HepG2 (cell line): Measurements from ENCODE around the gene PRPF38A. TPM values are rescaled to one million over a fixed set of nuclear protein-coding genes. Genes with fewer than 3 reads are reported as not detected.

Experiments used
- ARID2 ChIP-seq: sonication (generic); formaldehyde crosslinking; IDR thresholded peaks from 2 replicates; pipeline ENCODE4 v1.8.1; 2022; ENCODE audit warnings: mild to moderate bottlenecking, missing genetic modification reagents, borderline replicate concordance
- ARID5B ChIP-seq: IDR thresholded peaks from 2 replicates; pipeline ENCODE4 v1.4.0; 2020; ENCODE audit warnings: mild to moderate bottlenecking, missing genetic modification reagents
- CHD2 ChIP-seq: IDR thresholded peaks from 2 replicates; pipeline ENCODE4 v1.6.1; 2011; ENCODE audit warnings: low read depth, low read length, improper control_type of control experiment
- GZF1 ChIP-seq: sonication (generic); formaldehyde crosslinking; IDR thresholded peaks from 2 replicates; pipeline ENCODE4 v1.5.1; 2020; ENCODE audit warnings: mild to moderate bottlenecking, missing genetic modification reagents
- NFYB ChIP-seq: sonication (generic); formaldehyde crosslinking; IDR thresholded peaks from 2 replicates; pipeline ENCODE4 v1.4.0; 2020; ENCODE audit warnings: missing genetic modification reagents
- POLR2A ChIP-seq, 2 experiments: IDR thresholded peaks; 2 replicates each; pipeline ENCODE4 v1.6.1; 2011; ENCODE audit warnings: low read depth in 2 of 2, low read length in 2 of 2, mild to moderate bottlenecking in 1 of 2, moderate library complexity in 1 of 2; ENCODE audit not compliant: insufficient read depth in 1 of 2
- REPIN1 ChIP-seq: sonication (generic); formaldehyde crosslinking; IDR thresholded peaks from 2 replicates; pipeline ENCODE4 v1.8.0; 2022; ENCODE audit warnings: missing genetic modification reagents, low read depth, mild to moderate bottlenecking, borderline replicate concordance
- RNF2 ChIP-seq: fragments of 450-650 bp; conservative IDR thresholded peaks from 2 replicates; pipeline ENCODE4 v1.6.1; 2016; ENCODE audit warnings: low read depth
- SNAPC2 ChIP-seq: sonication (generic); formaldehyde crosslinking; IDR thresholded peaks from 2 replicates; pipeline ENCODE4 v1.8.1; 2022; ENCODE audit warnings: mild to moderate bottlenecking, missing genetic modification reagents
- SP4 ChIP-seq: sonication (generic); formaldehyde crosslinking; IDR thresholded peaks from 2 replicates; pipeline ENCODE4 v1.8.1; 2023; ENCODE audit warnings: mild to moderate bottlenecking, missing genetic modification reagents
- TFDP2 ChIP-seq: sonication (generic); formaldehyde crosslinking; IDR thresholded peaks from 2 replicates; pipeline ENCODE4 v1.4.0; 2020; ENCODE audit warnings: missing genetic modification reagents
- THRA ChIP-seq: sonication (generic); formaldehyde crosslinking; IDR thresholded peaks from 2 replicates; pipeline ENCODE4 v1.4.0; 2020; ENCODE audit warnings: missing genetic modification reagents, borderline replicate concordance
- TOPORS ChIP-seq: sonication (generic); formaldehyde crosslinking; IDR thresholded peaks from 2 replicates; pipeline ENCODE4 v1.8.0; 2023; ENCODE audit warnings: mild to moderate bottlenecking, missing genetic modification reagents
- XBP1 ChIP-seq: sonication (generic); formaldehyde crosslinking; IDR thresholded peaks from 2 replicates; pipeline ENCODE4 v1.5.0; 2020; ENCODE audit warnings: missing genetic modification reagents
- ZNF281 ChIP-seq: sonication (generic); formaldehyde crosslinking; IDR thresholded peaks from 2 replicates; pipeline ENCODE4 v1.4.0; 2020; ENCODE audit warnings: missing genetic modification reagents, borderline replicate concordance
- ZNF296 ChIP-seq: sonication (generic); formaldehyde crosslinking; conservative IDR thresholded peaks from 2 replicates; pipeline ENCODE4 v1.5.0; 2020; ENCODE audit warnings: mild to moderate bottlenecking, missing genetic modification reagents
- ZNF670 ChIP-seq: sonication (generic); formaldehyde crosslinking; IDR thresholded peaks from 2 replicates; pipeline ENCODE4 v1.8.0; 2022; ENCODE audit warnings: mild to moderate bottlenecking, missing genetic modification reagents, borderline replicate concordance
- ZSCAN12 ChIP-seq: sonication (generic); formaldehyde crosslinking; IDR thresholded peaks from 2 replicates; pipeline ENCODE4 v1.9.0; 2021; ENCODE audit warnings: mild to moderate bottlenecking, missing genetic modification reagents
- ZXDC ChIP-seq: sonication (generic); formaldehyde crosslinking; IDR thresholded peaks from 2 replicates; pipeline ENCODE4 v1.5.0; 2020; ENCODE audit warnings: mild to moderate bottlenecking, missing genetic modification reagents
- polyA plus RNA-seq, 8 experiments: library from polyadenylated mRNA; depleted of rRNA in 3 of 8; stranded (reverse) in 7 of 8; unstranded in 1 of 8; fragments of >200 nt; fragmentation: Illumina TruSeq in 4 of 8; extraction: Trizol in 4 of 8; gene quantifications; 2 replicates each; pipeline versions ENCODE4 v1.2.1 to v1.2.3, GENCODE V29; 2011 to 2016; ENCODE audit warnings: low read depth in 4 of 8, missing spikeins in 1 of 8, mixed read lengths in 1 of 8; ENCODE audit not compliant: insufficient read depth in 1 of 8
- total RNA-seq, 5 experiments: library from RNA; depleted of rRNA; stranded (reverse); fragments of >200 nt; fragmentation: Illumina TruSeq; extraction: Trizol; gene quantifications; 2 replicates each; pipeline ENCODE4 v1.2.3, GENCODE V29; 2016; ENCODE audit warnings: low read depth in 1 of 5

Gene PRPF38A
- total and polyA plus RNA-seq, 2 of the 13 experiments (the other 11 are each of a cell fraction or from before 2014, with no cell fraction given): 18.3 to 45.5 TPM

- TF ChIP-seq REPIN1 (CRISPR knock-in tag) (0 out of 2 replicates have a peak, but pooled peaks have one; percentile 28), SNAPC2 (CRISPR knock-in tag) (0 out of 2 replicates have a peak, but pooled peaks have one; percentile 25), THRA (CRISPR knock-in tag) (no peak), TOPORS (CRISPR knock-in tag) (0 out of 2 replicates have a peak, but pooled peaks have one; percentile 50), XBP1 (CRISPR knock-in tag) (no peak), NFYB (CRISPR knock-in tag) (no peak), ZNF296 (CRISPR knock-in tag) (no peak), CHD2 (no peak), ZSCAN12 (CRISPR knock-in tag) (0 out of 2 replicates have a peak, but pooled peaks have one; percentile 11), TFDP2 (CRISPR knock-in tag) (no peak), ARID5B (CRISPR knock-in tag) (no peak), ARID2 (CRISPR knock-in tag) (no peak), ZNF670 (CRISPR knock-in tag) (0 out of 2 replicates have a peak, but pooled peaks have one; percentile 21), RNF2 (no peak), GZF1 (CRISPR knock-in tag) (no peak), ZXDC (no peak), ZNF281 (CRISPR knock-in tag) (no peak), POLR2A (IDR thresholded peaks at IDR 0.05; ENCODE audit: insufficient read depth in 1 of 2, low read depth in 2 of 2, low read length in 2 of 2) (no peak), SP4 (peak; percentile 6; the same call in 1 of the 2 replicates)
These were observed 37.9 kb upstream of the PRPF38A start (continued) for GRCh38 chr1:52366517-52366827.
